Natural killer cell (primary cell): ENCODE data around the gene SNX3. TPM values are rescaled to one million over a fixed set of nuclear protein-coding genes. Genes with fewer than 3 reads are reported as not detected.
"Not testable (repeated sequence)": the region's sequence is repeated elsewhere in the genome, so short reads cannot be mapped to it uniquely, and the experiment has no call there.

Experiments used
- ATAC-seq, 3 donors: fragments of 150-1000 bp in 2 of 3; fragments of 200-7000 bp in 1 of 3; cut with Tn5 transposase; 1 replicate in 1 of 3; 2 replicates in 2 of 3; pipeline ENCODE4 v1.10.0; 2021; ENCODE audit warnings: mild to moderate bottlenecking in 2 of 3, moderate library complexity in 2 of 3
- DNase-seq, 2 donors: peaks; one replicate each; pipeline versions ENCODE4 v3.0.0 to v3.0.0-alpha.2; 2013 to 2021; ENCODE audit warnings: mixed read lengths in 1 of 2
- H3K27ac ChIP-seq: one replicate; pipeline ENCODE4 v1.5.1; 2013; ENCODE audit warnings: mild to moderate bottlenecking, low read length
- H3K27me3 ChIP-seq: one replicate; pipeline ENCODE4 v1.6.1; 2013; ENCODE audit warnings: low read length; ENCODE audit not compliant: control insufficient read depth, insufficient read depth
- H3K36me3 ChIP-seq: one replicate; pipeline ENCODE4 v1.6.1; 2013; ENCODE audit warnings: low read length; ENCODE audit not compliant: control insufficient read depth, insufficient read depth
- H3K4me1 ChIP-seq: one replicate; pipeline ENCODE4 v1.6.1; 2013; ENCODE audit warnings: low read length; ENCODE audit not compliant: control insufficient read depth, insufficient read depth
- H3K4me3 ChIP-seq: one replicate; pipeline ENCODE4 v1.5.1; 2013; ENCODE audit warnings: low read length
- H3K9me3 ChIP-seq: one replicate; pipeline ENCODE4 v1.6.1; 2013; ENCODE audit warnings: low read length; ENCODE audit not compliant: control insufficient read depth, insufficient read depth
- H3K27ac Mint-ChIP-seq, 2 donors: one replicate each; pipeline ENCODE4 v1.8.0; 2022; ENCODE audit warnings: mild to moderate bottlenecking in 2 of 2, mixed read lengths in 2 of 2, moderate library complexity in 1 of 2
- H3K27me3 Mint-ChIP-seq, 2 donors: one replicate each; pipeline ENCODE4 v1.8.0; 2022; ENCODE audit warnings: low read depth in 2 of 2, mixed read lengths in 2 of 2
- H3K36me3 Mint-ChIP-seq: one replicate; pipeline ENCODE4 v1.8.0; 2022; ENCODE audit warnings: mixed read lengths
- H3K4me1 Mint-ChIP-seq, 2 donors: one replicate each; pipeline ENCODE4 v1.8.0; 2022; ENCODE audit warnings: mixed read lengths in 2 of 2
- H3K4me3 Mint-ChIP-seq: one replicate; pipeline ENCODE4 v1.8.0; 2022; ENCODE audit warnings: mild to moderate bottlenecking, moderate library complexity, mixed read lengths
- H3K9me3 Mint-ChIP-seq, 2 donors: one replicate each; pipeline ENCODE4 v1.8.0; 2022; ENCODE audit warnings: mixed read lengths in 2 of 2
- WGBS: methylation state at CpG from one replicate; pipeline ENCODE4 v1.1.7; 2013; ENCODE audit warnings: missing lambda C conversion rate; ENCODE audit not compliant: insufficient coverage; 5-methylcytosine and 5-hydroxymethylcytosine counted together
- intact Hi-C: fragments of 100-400 bp; cut with micrococcal nuclease; formaldehyde crosslinking; loops from one replicate; pipeline ENCODE4 v1.14.2; 2022
- total RNA-seq, 4 donors: library from RNA; stranded (reverse); fragments of 120-200 nt in 1 of 4; gene quantifications; one replicate each; pipeline versions ENCODE4 v1.2.3 to v1.2.4, GENCODE V29; 2013 to 2022
- TF ChIP-seq, protein P1 (sequence below): fragments of 200-600 bp; IDR thresholded peaks from one replicate; pipeline ENCODE4 v1.8.0; 2022; ENCODE audit warnings: antibody characterized with exemption

The SNX3 gene
- total RNA-seq, 3 donors from 2014 or later (not counting 1 experiment from before 2014, with no cell fraction given): 59.7 to 71.6 (median 70.6) TPM

DNA sequence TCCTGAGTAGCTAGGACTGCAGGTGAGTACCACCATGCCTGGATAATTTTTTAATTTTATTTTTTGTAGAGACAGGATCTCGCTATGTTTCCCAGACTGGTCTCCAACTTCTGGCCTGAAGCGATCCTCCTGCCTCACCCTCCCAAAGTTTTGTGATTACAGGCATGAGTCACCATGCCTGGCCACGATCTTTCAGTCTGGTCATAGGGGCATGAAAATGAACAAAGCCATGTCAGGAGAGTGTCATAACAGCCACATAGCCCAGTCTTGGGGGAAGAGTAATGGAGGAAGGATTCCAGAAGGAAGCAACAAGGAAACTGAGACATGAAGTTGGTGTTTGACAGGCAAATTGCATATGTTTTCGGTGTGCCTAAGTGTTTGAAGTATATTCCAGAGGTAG lies 17.0 kb upstream of the SNX3 start:
- Histone ChIP-seq H3K4me3 (no peak overlapping the region), H3K9me3 (no peaks in the 10 kb centered on the region), H3K4me1 (no peaks in the 10 kb centered on the region), H3K27me3 (no peaks in the 10 kb centered on the region), H3K27ac (no peak overlapping the region), H3K36me3 (no peaks in the 10 kb centered on the region)
- Mint-ChIP-seq H3K27me3 (peaks cover 0 to 4% of the 10 kb centered on the region in 2 donors), H3K4me3 (no peak overlapping the region), H3K36me3 (no peaks in the 10 kb centered on the region), H3K4me1 (no peaks in the 10 kb centered on the region), H3K9me3 (no peaks in the 10 kb centered on the region), H3K27ac (no peak overlapping the region)
- 84% methylated on average over 4 of the region's 4 CpGs for WGBS
- intact Hi-C loops: no loop called here
- TF ChIP-seq, protein P1, sequence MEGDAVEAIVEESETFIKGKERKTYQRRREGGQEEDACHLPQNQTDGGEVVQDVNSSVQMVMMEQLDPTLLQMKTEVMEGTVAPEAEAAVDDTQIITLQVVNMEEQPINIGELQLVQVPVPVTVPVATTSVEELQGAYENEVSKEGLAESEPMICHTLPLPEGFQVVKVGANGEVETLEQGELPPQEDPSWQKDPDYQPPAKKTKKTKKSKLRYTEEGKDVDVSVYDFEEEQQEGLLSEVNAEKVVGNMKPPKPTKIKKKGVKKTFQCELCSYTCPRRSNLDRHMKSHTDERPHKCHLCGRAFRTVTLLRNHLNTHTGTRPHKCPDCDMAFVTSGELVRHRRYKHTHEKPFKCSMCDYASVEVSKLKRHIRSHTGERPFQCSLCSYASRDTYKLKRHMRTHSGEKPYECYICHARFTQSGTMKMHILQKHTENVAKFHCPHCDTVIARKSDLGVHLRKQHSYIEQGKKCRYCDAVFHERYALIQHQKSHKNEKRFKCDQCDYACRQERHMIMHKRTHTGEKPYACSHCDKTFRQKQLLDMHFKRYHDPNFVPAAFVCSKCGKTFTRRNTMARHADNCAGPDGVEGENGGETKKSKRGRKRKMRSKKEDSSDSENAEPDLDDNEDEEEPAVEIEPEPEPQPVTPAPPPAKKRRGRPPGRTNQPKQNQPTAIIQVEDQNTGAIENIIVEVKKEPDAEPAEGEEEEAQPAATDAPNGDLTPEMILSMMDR: no peak
- no peak for ATAC-seq
- no peak for DNase-seq

DNA sequence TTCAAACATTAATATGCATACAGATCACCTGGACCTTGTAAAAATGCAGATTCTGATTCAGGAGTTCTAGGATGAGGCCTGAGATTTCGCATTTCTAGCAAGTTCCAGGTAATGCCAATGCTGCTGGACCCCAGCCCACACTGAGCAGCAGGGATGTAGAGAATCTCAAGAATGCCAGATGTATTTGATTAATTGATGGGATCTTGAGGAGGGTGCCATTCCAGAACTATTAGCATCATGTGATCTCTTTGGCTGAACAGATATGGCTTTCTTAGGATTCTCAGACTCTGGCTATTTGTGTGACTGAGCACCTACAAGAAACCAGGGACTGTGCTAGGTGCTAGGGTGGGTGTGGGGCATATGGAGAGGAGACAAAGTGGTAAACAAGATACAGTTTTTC lies 16.5 kb upstream of the SNX3 start:
- Mint-ChIP-seq H3K27ac (no peak overlapping the region), H3K36me3 (no peaks in the 10 kb centered on the region), H3K4me3 (no peak overlapping the region), H3K9me3 (no peaks in the 10 kb centered on the region), H3K27me3 (peaks cover 0 to 4% of the 10 kb centered on the region in 2 donors), H3K4me1 (no peaks in the 10 kb centered on the region)
- no peaks in the 10 kb centered on the region for H3K4me1 ChIP-seq
- DNase-seq (no peak), ATAC-seq (peak in 1 of 3 donors; percentile 21)
- no peak overlapping the region for H3K4me3 ChIP-seq
- no peak overlapping the region for H3K27ac ChIP-seq
- no peaks in the 10 kb centered on the region for H3K36me3 ChIP-seq
- intact Hi-C loops: no loop called here
- no peaks in the 10 kb centered on the region for H3K9me3 ChIP-seq
- 93% methylated on average over 1 of the region's 1 CpG for WGBS
- TF ChIP-seq, protein P1: no peak
- H3K27me3 ChIP-seq: no peaks in the 10 kb centered on the region

DNA sequence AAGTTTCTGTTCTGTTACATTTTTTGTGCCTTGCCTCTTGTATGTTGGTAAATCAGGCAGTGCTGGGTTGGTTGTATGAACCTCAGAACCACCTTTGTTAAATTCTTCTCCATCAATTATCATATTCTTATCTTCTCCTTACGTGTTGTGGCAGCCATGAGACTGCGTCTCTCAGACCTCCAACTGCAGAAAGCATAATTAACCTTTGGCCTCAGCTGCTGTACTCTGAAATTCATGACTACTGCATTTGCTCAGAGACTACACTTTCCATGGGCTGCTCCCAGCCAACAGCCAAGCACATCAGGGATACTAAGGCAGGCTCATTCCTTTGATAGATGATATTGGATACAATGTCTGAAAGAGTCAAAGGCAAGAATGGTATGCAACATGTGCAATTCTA lies 15.1 kb upstream of the SNX3 start:
- H3K4me1 Mint-ChIP-seq: no peaks in the 10 kb centered on the region
- H3K27me3 Mint-ChIP-seq: peaks cover 0 to 4% of the 10 kb centered on the region in 2 donors
- no peak for DNase-seq
- intact Hi-C loops: no loop called here
- H3K9me3 ChIP-seq: no peaks in the 10 kb centered on the region
- no peak overlapping the region for H3K4me3 ChIP-seq
- no peak for ATAC-seq
- 86% methylated on average over 2 of the region's 2 CpGs for WGBS
- no peak overlapping the region for H3K27ac Mint-ChIP-seq
- H3K27ac ChIP-seq: no peak overlapping the region
- H3K4me3 Mint-ChIP-seq: no peak overlapping the region
- no peaks in the 10 kb centered on the region for H3K36me3 Mint-ChIP-seq
- no peaks in the 10 kb centered on the region for H3K9me3 Mint-ChIP-seq
- no peaks in the 10 kb centered on the region for H3K27me3 ChIP-seq
- no peaks in the 10 kb centered on the region for H3K36me3 ChIP-seq
- TF ChIP-seq, protein P1: no peak
- no peaks in the 10 kb centered on the region for H3K4me1 ChIP-seq

DNA sequence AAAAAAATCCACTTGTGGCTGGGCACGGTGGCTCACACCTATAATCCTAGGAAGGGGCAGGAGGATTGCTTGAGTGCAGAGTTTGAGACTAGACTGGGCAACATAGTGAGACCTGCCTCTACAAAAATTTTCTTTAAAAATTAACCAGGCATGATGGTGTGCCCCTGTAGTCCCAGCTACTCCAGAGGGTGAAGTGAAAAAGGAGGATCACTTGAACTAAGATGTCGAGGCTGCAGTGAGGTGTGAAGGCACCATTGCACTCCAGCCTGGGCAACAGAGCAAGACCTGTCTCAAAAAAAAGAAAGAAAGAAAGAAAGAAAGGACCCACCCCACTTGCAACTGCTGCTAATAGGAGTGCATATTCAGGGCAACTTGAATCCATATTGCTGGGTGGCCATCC lies 13.7 kb upstream of the SNX3 start:
- Mint-ChIP-seq H3K4me1 (no peaks in the 10 kb centered on the region), H3K27ac (no peak overlapping the region), H3K36me3 (no peaks in the 10 kb centered on the region), H3K4me3 (no peak overlapping the region), H3K9me3 (no peaks in the 10 kb centered on the region), H3K27me3 (peaks cover 0 to 4% of the 10 kb centered on the region in 2 donors)
- TF ChIP-seq, protein P1: no peak
- ATAC-seq: no peak
- Histone ChIP-seq H3K4me1 (no peaks in the 10 kb centered on the region), H3K4me3 (no peak overlapping the region), H3K36me3 (no peaks in the 10 kb centered on the region), H3K27ac (no peak overlapping the region), H3K9me3 (no peaks in the 10 kb centered on the region), H3K27me3 (no peaks in the 10 kb centered on the region)
- intact Hi-C loops: no loop called here
- WGBS: 76% methylated on average over 2 of the region's 2 CpGs
- DNase-seq: no peak

DNA sequence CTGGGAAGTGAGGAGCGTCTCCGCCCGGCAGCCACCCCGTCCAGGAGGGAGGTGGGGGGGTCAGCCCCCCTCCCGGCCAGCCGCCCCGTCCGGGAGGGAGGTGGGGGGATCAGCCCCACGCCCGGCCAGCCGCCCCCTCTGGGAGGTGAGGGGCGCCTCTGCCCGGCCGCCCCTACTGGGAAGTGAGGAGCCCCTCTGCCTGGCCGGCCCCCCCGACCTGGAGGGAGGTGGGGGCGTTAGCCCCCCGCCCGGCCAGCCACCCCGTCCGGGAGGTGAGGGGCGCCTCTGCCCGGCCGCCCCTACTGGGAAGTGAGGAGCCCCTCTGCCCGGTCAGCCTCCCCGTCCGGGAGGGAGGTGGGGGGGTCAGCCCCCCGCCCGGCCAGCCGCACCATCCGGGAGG lies 9.1 kb upstream of the SNX3 start:
- H3K4me3 Mint-ChIP-seq, H3K36me3 ChIP-seq, H3K36me3 Mint-ChIP-seq, ATAC-seq, H3K9me3 Mint-ChIP-seq, H3K27ac ChIP-seq, H3K27me3 Mint-ChIP-seq, H3K4me1 ChIP-seq, H3K27me3 ChIP-seq, H3K9me3 ChIP-seq, DNase-seq, H3K4me3 ChIP-seq, H3K27ac Mint-ChIP-seq, H3K4me1 Mint-ChIP-seq: not testable (repeated sequence)
- 93% methylated on average over 23 of the region's 31 CpGs for WGBS
- intact Hi-C loops: loop anchor here (10.0 kb wide), 1 partner anchor 825 kb away; the partner anchor contains the start of genes CEP57L1 and SESN1
